Common myeloid progenitor, CD34-positive (primary cell): ENCODE data around the gene SPC24.
"Not testable (repeated sequence)": the region's sequence is repeated elsewhere in the genome, so short reads cannot be mapped to it uniquely, and the experiment has no call there.

ENCODE experiments used
- CTCF ChIA-PET: fragments of 350-600 bp; sonication (Branson Sonifier 250); formaldehyde crosslinking; loops from one replicate; lab custom pipeline; 2021; ENCODE audit warnings: antibody characterized with exemption; lab: Charles Lee
- POLR2A ChIA-PET: fragments of 350-600 bp; sonication (Branson Sonifier 250); formaldehyde crosslinking; loops from one replicate; lab custom pipeline; 2021; ENCODE audit warnings: antibody characterized with exemption; lab: Charles Lee
- DNase-seq, 3 donors: peaks; one replicate each; pipeline versions ENCODE4 v3.0.0 to v3.0.0-alpha.2; 2013
- H3K27ac ChIP-seq, 2 experiments: 1 replicate in 1 of 2; 2 replicates in 1 of 2; pipeline ENCODE4 v1.7.0; 2013; ENCODE audit warnings: inconsistent platforms in 2 of 2, low read length in 2 of 2, mild to moderate bottlenecking in 2 of 2, low read depth in 1 of 2, moderate library complexity in 1 of 2; ENCODE audit not compliant: severe bottlenecking in 2 of 2, insufficient read depth in 1 of 2, poor library complexity in 1 of 2
- H3K27me3 ChIP-seq, 5 experiments: replicated peaks in 2 of 5; 1 replicate in 3 of 5; 2 replicates in 2 of 5; pipeline versions ENCODE4 v1.6.1 to v1.7.0; 2013; ENCODE audit warnings: low read length in 4 of 5, mild to moderate bottlenecking in 2 of 5, moderate library complexity in 2 of 5, inconsistent platforms in 1 of 5; ENCODE audit not compliant: insufficient read depth in 5 of 5, control insufficient read depth in 4 of 5
- H3K36me3 ChIP-seq, 4 experiments: 1 replicate in 2 of 4; 2 replicates in 2 of 4; pipeline versions ENCODE4 v1.6.1 to v1.7.0; 2013; ENCODE audit warnings: low read length in 3 of 4, control low read depth in 1 of 4, mild to moderate bottlenecking in 1 of 4; ENCODE audit not compliant: control insufficient read depth in 4 of 4, insufficient read depth in 4 of 4
- H3K4me1 ChIP-seq, 4 experiments: 1 replicate in 3 of 4; 2 replicates in 1 of 4; pipeline versions ENCODE4 v1.6.1 to v1.7.1; 2013; ENCODE audit warnings: low read length in 3 of 4, mild to moderate bottlenecking in 3 of 4, control low read depth in 1 of 4, inconsistent platforms in 1 of 4, moderate library complexity in 1 of 4; ENCODE audit not compliant: control insufficient read depth in 4 of 4, insufficient read depth in 4 of 4; ENCODE audit errors: control extremely low read depth in 1 of 4
- H3K4me3 ChIP-seq, 7 experiments: 1 replicate in 4 of 7; 2 replicates in 3 of 7; pipeline versions ENCODE4 v1.5.1 to v1.7.0; 2013; ENCODE audit warnings: mild to moderate bottlenecking in 7 of 7, low read length in 6 of 7, moderate library complexity in 6 of 7, inconsistent platforms in 2 of 7, low read depth in 2 of 7, control low read depth in 1 of 7; ENCODE audit not compliant: insufficient read depth in 4 of 7, control insufficient read depth in 1 of 7; ENCODE audit errors: extremely low read depth in 1 of 7
- H3K9me3 ChIP-seq, 5 experiments: 1 replicate in 4 of 5; 2 replicates in 1 of 5; pipeline versions ENCODE4 v1.6.1 to v1.7.1; 2013; ENCODE audit warnings: low read length in 4 of 5, mild to moderate bottlenecking in 2 of 5, inconsistent platforms in 1 of 5, low read depth in 1 of 5, moderate library complexity in 1 of 5; ENCODE audit not compliant: control insufficient read depth in 4 of 5, insufficient read depth in 2 of 5; ENCODE audit errors: control extremely low read depth in 1 of 5
- WGBS: methylation state at CpG from one replicate; pipeline ENCODE4 v1.1.5; 2013; ENCODE audit not compliant: insufficient coverage; 5-methylcytosine and 5-hydroxymethylcytosine counted together

The SPC24 gene

GRCh38 chr19:11140023-11140538, 15.5 kb downstream of the SPC24 start:
- H3K27ac ChIP-seq, result not testable (repeated sequence)
- H3K4me1 ChIP-seq, result peaks cover 0 to 52% (median 44%) of the 10 kb centered on the region in 4 experiments

DNA sequence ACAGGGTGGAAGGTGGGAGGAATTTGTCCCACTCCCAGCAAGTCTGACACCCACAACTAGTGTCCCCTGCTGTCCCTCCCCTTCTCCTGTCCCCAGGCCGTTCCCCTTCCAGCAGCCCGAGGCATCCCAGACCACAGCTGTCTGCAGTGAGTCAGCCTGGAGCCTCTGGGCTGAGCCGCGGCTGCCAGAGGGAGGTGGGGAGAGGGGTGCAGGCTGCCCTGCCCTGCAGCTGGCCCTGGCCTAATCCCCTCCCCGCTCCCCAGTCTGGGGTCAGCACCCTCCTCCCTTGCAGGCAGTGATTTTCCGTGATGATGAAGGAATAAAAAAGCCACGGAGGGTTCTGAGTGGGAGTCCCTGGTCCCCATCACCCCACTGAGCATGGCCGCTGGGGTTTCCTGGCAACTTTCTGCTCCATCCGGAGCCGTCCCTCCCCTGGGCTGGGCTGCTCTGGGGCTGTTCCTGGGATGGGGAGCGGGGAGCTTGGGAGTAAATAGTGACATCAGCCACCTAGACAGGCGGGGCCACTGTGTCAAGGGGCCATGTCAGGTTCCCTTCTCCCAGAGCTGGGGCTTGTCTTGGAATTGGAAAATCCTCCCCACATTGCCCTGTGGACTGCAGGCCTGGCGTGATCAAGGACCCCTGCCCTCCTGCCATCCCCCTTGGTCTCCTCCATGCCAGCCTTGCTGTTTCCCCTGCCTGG, 16.8 kb downstream of the SPC24 start:
- H3K27me3 ChIP-seq, result no peaks in the 10 kb centered on the region
- peak overlapping the region in 1 of 7 experiments; percentile 19 for H3K4me3 ChIP-seq
- peak in 2 of 3 donors; percentile 58 to 68 for DNase-seq
- H3K27ac ChIP-seq, result no peak overlapping the region
- no peaks in the 10 kb centered on the region for H3K9me3 ChIP-seq
- no peaks in the 10 kb centered on the region for H3K36me3 ChIP-seq
- WGBS, result 41% methylated on average over 10 of the region's 13 CpGs
- ChIA-PET POLR2A (interaction anchor here (0.7 kb wide), 1 partner anchor 24 kb away, joined by 4 read pairs; no protein-coding TSS in a partner anchor), CTCF (interaction anchor here (0.6 to 6.0 kb wide), 8 partner anchors 8 to 60 kb away, joined by 3 to 34 read pairs (median 3); partner anchors contain the start of gene SPC24)
- H3K4me1 ChIP-seq, result peaks cover 0 to 49% (median 42%) of the 10 kb centered on the region in 4 experiments

More at GRCh38 chr19:11140023-11140538, 15.5 kb downstream of the SPC24 start:
- POLR2A ChIA-PET, DNase-seq, H3K36me3 ChIP-seq, H3K4me3 ChIP-seq, H3K27me3 ChIP-seq, H3K9me3 ChIP-seq: not testable (repeated sequence)
- CTCF ChIA-PET, result interaction anchor here (1.0 kb wide), 1 partner anchor 64 kb away, joined by 3 read pairs; no protein-coding TSS in a partner anchor
- WGBS, result 98% methylated on average over 10 of the region's 10 CpGs

- H3K27me3 ChIP-seq, result no peaks in the 10 kb centered on the region
- H3K4me3 ChIP-seq, result peak overlapping the region in 4 of 7 experiments; percentile 37 to 51 (median 40)
- peaks cover 0 to 39% (median 32%) of the 10 kb centered on the region in 4 experiments for H3K4me1 ChIP-seq
- no peak overlapping the region for H3K27ac ChIP-seq
- CTCF ChIA-PET, result interaction anchor here (0.6 to 6.0 kb wide), 7 partner anchors 8 to 61 kb away, joined by 3 to 34 read pairs (median 3); no protein-coding TSS in a partner anchor
- H3K9me3 ChIP-seq, result no peaks in the 10 kb centered on the region
- DNase-seq, result peak; percentile 49 to 61 (median 56)
- WGBS, result 3% methylated on average over 18 of the region's 28 CpGs
- H3K36me3 ChIP-seq, result peaks cover 0 to 9% (median 4%) of the 10 kb centered on the region in 4 experiments
- POLR2A ChIA-PET, result no interaction called here
Measured at GRCh38 chr19:11137542-11138384, 17.8 kb downstream of the SPC24 start.

DNA sequence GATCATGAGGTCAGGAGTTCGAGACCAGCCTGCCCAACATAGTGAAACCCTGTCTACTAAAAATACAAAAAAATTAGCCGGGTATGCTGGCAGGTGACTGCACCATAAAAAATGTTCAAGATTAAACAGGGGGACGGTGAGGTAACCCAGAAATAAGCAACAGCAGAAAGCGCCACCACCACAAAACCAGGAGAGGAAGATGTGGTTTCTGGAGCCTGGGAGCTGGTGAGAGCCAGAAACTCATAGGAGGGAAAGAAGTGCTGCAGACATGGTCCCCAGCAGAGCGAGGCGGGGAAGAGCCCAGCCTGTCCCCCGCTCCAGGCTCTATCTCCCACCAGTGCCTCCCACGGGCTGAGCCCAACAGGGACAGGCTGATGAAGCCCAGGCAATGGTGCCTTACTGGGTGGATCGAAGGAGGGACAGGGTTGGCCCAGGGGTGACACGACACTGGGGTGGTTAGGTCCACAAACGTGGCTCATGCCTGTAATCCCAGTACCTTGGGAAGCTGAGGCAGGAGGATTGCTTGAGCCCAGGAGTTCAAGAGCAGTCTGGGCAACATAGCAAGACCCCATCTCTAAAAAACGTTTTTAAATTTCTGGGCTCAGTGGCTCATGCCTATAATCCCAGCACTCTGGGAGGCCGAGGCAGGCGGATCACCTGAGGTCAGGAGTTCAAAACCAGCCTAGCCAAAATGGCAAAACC, 19.0 kb downstream of the SPC24 start:
- POLR2A ChIA-PET, result no interaction called here
- H3K27me3 ChIP-seq, result no peaks in the 10 kb centered on the region
- 60% methylated on average over 7 of the region's 14 CpGs for whole genome bisulfite sequencing

DNA sequence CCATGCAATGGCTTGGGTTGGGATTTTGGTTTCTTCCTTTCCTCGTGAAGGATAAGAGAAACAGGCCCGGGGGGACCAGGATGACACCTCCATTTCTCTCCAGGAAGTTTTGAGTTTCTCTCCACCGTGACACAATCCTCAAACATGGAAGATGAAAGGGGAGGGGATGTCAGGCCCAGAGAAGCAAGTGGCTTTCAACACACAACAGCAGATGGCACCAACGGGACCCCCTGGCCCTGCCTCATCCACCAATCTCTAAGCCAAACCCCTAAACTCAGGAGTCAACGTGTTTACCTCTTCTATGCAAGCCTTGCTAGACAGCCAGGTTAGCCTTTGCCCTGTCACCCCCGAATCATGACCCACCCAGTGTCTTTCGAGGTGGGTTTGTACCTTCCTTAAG, 24.1 kb downstream of the SPC24 start:
- H3K9me3 ChIP-seq, result no peaks in the 10 kb centered on the region
- H3K27me3 ChIP-seq, result no peaks in the 10 kb centered on the region
- H3K4me1 ChIP-seq, result peaks cover 0 to 4% (median under 1%) of the 10 kb centered on the region in 4 experiments
- WGBS, result 89% methylated on average over 6 of the region's 7 CpGs
- POLR2A ChIA-PET, result no interaction called here
- no peak for DNase-seq
- H3K36me3 ChIP-seq, result peaks cover 12 to 64% (median 54%) of the 10 kb centered on the region in 4 experiments
- no peak overlapping the region for H3K4me3 ChIP-seq
- CTCF ChIA-PET, result interaction anchor here (1.4 to 3.4 kb wide), 3 partner anchors 35 to 96 kb away, joined by 3 to 19 read pairs (median 11); no protein-coding TSS in a partner anchor
- no peak overlapping the region for H3K27ac ChIP-seq

More for the DNA sequence above, 19.0 kb downstream of the SPC24 start:
- no peak for DNase-seq
- Histone ChIP-seq H3K27ac (no peak overlapping the region), H3K36me3 (peaks cover 3 to 20% (median 14%) of the 10 kb centered on the region in 4 experiments), H3K9me3 (no peaks in the 10 kb centered on the region), H3K4me1 (peaks cover 0 to 28% (median 21%) of the 10 kb centered on the region in 4 experiments), H3K4me3 (no peak overlapping the region)
- CTCF ChIA-PET, result interaction anchor here (6.0 kb wide), 1 partner anchor 10 kb away, joined by 34 read pairs; no protein-coding TSS in a partner anchor

- 54% methylated on average over 14 of the region's 19 CpGs for WGBS
- H3K27ac ChIP-seq, result no peak overlapping the region
- no peak overlapping the region for H3K4me3 ChIP-seq
- no peaks in the 10 kb centered on the region for H3K9me3 ChIP-seq
- ChIA-PET CTCF (interaction anchor here (0.9 to 3.4 kb wide), 4 partner anchors 34 to 98 kb away, joined by 3 to 19 read pairs (median 7); no protein-coding TSS in a partner anchor), POLR2A (no interaction called here)
- peaks cover 12 to 69% (median 56%) of the 10 kb centered on the region in 4 experiments for H3K36me3 ChIP-seq
- no peaks in the 10 kb centered on the region for H3K27me3 ChIP-seq
- DNase-seq, result peak; percentile 68 to 85 (median 81)
- peaks cover 0 to 2% (median 0%) of the 10 kb centered on the region in 4 experiments for H3K4me1 ChIP-seq
Measured at GRCh38 chr19:11130824-11131455, 24.6 kb downstream of the SPC24 start.
